Dedifferentiated amniotic fluid mesenchymal stem cell (primary cell): ENCODE measurements around the gene SLC2A2.

Source experiments
- DNase-seq: peaks from one replicate; pipeline ENCODE4 v3.0.0-alpha.2; 2016; ENCODE audit errors: extremely low spot score

Gene SLC2A2

GRCh38 chr3:171026597-171027293 is at the start of gene SLC2A2:
Gene SLC2A2 (minus strand): TSS chr3:171026720. CDS start chr3:171026670, 50 bp downstream.
- DNase-seq = no peak

GRCh38 chr3:171072432-171072831 is 45.9 kb upstream of the SLC2A2 start:
- no peak for DNase-seq

GRCh38 chr3:171068658-171069057 is 42.1 kb upstream of the SLC2A2 start:
- DNase-seq = no peak

GRCh38 chr3:171066206-171066605 is 39.7 kb upstream of the SLC2A2 start:
- no peak for DNase-seq

- no peak for DNase-seq
Observed at GRCh38 chr3:171065732-171066131, 39.2 kb upstream of the SLC2A2 start.

- DNase-seq = no peak
Observed at GRCh38 chr3:171064461-171064860, 37.9 kb upstream of the SLC2A2 start.

GRCh38 chr3:171061749-171062148 is 35.2 kb upstream of the SLC2A2 start:
- DNase-seq = no peak

GRCh38 chr3:171059978-171060377 is 33.5 kb upstream of the SLC2A2 start:
- DNase-seq = no peak

GRCh38 chr3:171058873-171059603 is 32.5 kb upstream of the SLC2A2 start:
- DNase-seq = no peak

GRCh38 chr3:171058058-171058457 is 31.5 kb upstream of the SLC2A2 start:
- DNase-seq = peak; percentile 46

GRCh38 chr3:171057072-171057471 is 30.6 kb upstream of the SLC2A2 start:
- no peak for DNase-seq

GRCh38 chr3:171056528-171056927 is 30.0 kb upstream of the SLC2A2 start:
- no peak for DNase-seq

- peak; percentile 44 for DNase-seq
Observed at GRCh38 chr3:171055336-171056178, 29.0 kb upstream of the SLC2A2 start.

- peak; percentile 22 for DNase-seq
Observed at GRCh38 chr3:171054921-171055320, 28.4 kb upstream of the SLC2A2 start.

GRCh38 chr3:171054231-171054630 is 27.7 kb upstream of the SLC2A2 start:
- DNase-seq = no peak

GRCh38 chr3:171049861-171050444 is 23.4 kb upstream of the SLC2A2 start:
- peak; percentile 54 for DNase-seq

GRCh38 chr3:171046760-171047159 is 20.2 kb upstream of the SLC2A2 start:
- no peak for DNase-seq

- DNase-seq = peak; percentile 61
Observed at GRCh38 chr3:171044835-171045793, 18.6 kb upstream of the SLC2A2 start.

- no peak for DNase-seq
Observed at GRCh38 chr3:171044384-171044783, 17.9 kb upstream of the SLC2A2 start.

- no peak for DNase-seq
Observed at GRCh38 chr3:171039674-171040073, 13.2 kb upstream of the SLC2A2 start.

GRCh38 chr3:171038342-171038741 is 11.8 kb upstream of the SLC2A2 start:
- DNase-seq = no peak
